HEK293 (cell line): ENCODE measurements around the gene DCP1B.

ENCODE experiments used
- CTCF ChIA-PET: fragments of 350-600 bp; formaldehyde crosslinking; extraction: SDS; loops from one replicate; lab custom pipeline; 2021; ENCODE audit warnings: antibody characterized with exemption; lab: Yijun Ruan, JAX
- POLR2A ChIA-PET: fragments of 300-600 bp; formaldehyde crosslinking; extraction: SDS; loops from one replicate; lab custom pipeline; 2020; ENCODE audit warnings: antibody characterized with exemption, inconsistent platforms; lab: Yijun Ruan, JAX
- H3K27ac ChIP-seq: fragments of 200-500 bp; sonication (Bioruptor generic); 2 replicates; pipeline ENCODE4 v1.5.1; 2014; ENCODE audit warnings: low read depth, low read length, control low read depth, inconsistent platforms; ENCODE audit errors: extremely low read depth
- H3K36me3 ChIP-seq, 2 experiments: fragments of 200-500 bp in 1 of 2; sonication (Bioruptor generic) in 1 of 2; 1 replicate in 1 of 2; 2 replicates in 1 of 2; pipeline ENCODE4 v1.5.1; 2014 to 2017; ENCODE audit warnings: inconsistent platforms in 2 of 2, low read length in 2 of 2; ENCODE audit not compliant: control insufficient read depth in 2 of 2, insufficient read depth in 1 of 2
- H3K4me1 ChIP-seq: fragments of 200-500 bp; sonication (Bioruptor generic); 2 replicates; pipeline ENCODE4 v1.5.1; 2014; ENCODE audit warnings: mild to moderate bottlenecking, low read length, inconsistent platforms; ENCODE audit not compliant: control insufficient read depth, insufficient read depth
- H3K4me3 ChIP-seq: 2 replicates; pipeline ENCODE4 v1.5.1; 2011; ENCODE audit warnings: low read depth, mild to moderate bottlenecking, control low read depth, low read length, moderate library complexity
- H3K9me3 ChIP-seq: fragments of 200-500 bp; sonication (Bioruptor generic); 2 replicates; pipeline ENCODE4 v1.5.1; 2014; ENCODE audit warnings: low read depth, low read length, inconsistent platforms; ENCODE audit not compliant: control insufficient read depth, insufficient read depth
- BCL6B ChIP-seq: fragments of 450-650 bp; formaldehyde crosslinking; IDR thresholded peaks from 2 replicates; pipeline ENCODE4 v1.5.1; 2017; ENCODE audit warnings: missing biosample characterization, missing genetic modification characterization
- HOXA7 ChIP-seq: sonication (generic); formaldehyde crosslinking; IDR thresholded peaks from 2 replicates; pipeline ENCODE4 v1.8.1; 2022; ENCODE audit warnings: missing genetic modification reagents, borderline replicate concordance
- KLF10 ChIP-seq: fragments of 450-650 bp; IDR thresholded peaks from 2 replicates; pipeline ENCODE4 v1.5.1; 2018; ENCODE audit warnings: missing biosample characterization, mild to moderate bottlenecking, missing genetic modification characterization
- KLF16 ChIP-seq: fragments of 450-650 bp; formaldehyde crosslinking; IDR thresholded peaks from 2 replicates; pipeline ENCODE4 v1.5.1; 2017; ENCODE audit warnings: missing biosample characterization, missing genetic modification characterization
- KLF9 ChIP-seq: fragments of 450-650 bp; formaldehyde crosslinking; IDR thresholded peaks from 2 replicates; pipeline ENCODE4 v1.5.1; 2016; ENCODE audit warnings: missing biosample characterization, missing genetic modification characterization, low read depth
- YY1 ChIP-seq: fragments of 450-650 bp; formaldehyde crosslinking; IDR thresholded peaks from 2 replicates; pipeline ENCODE4 v1.5.1; 2018; ENCODE audit warnings: missing biosample characterization, missing genetic modification characterization
- ZBTB21 ChIP-seq: fragments of 450-650 bp; formaldehyde crosslinking; IDR thresholded peaks from 2 replicates; pipeline ENCODE4 v1.5.1; 2017; ENCODE audit warnings: missing biosample characterization, missing genetic modification characterization
- ZNF112 ChIP-seq: fragments of 450-650 bp; formaldehyde crosslinking; IDR thresholded peaks from 2 replicates; pipeline ENCODE4 v1.5.0; 2017; ENCODE audit warnings: missing biosample characterization, missing genetic modification characterization
- ZNF2 ChIP-seq: fragments of 450-650 bp; formaldehyde crosslinking; IDR thresholded peaks from 2 replicates; pipeline ENCODE4 v1.5.1; 2016; ENCODE audit warnings: missing biosample characterization, missing genetic modification characterization
- ZNF274 ChIP-seq, 2 experiments: fragments of 200-500 bp in 1 of 2; fragments of 450-650 bp in 1 of 2; sonication (Bioruptor generic) in 1 of 2; formaldehyde crosslinking in 1 of 2; IDR thresholded peaks; 2 replicates each; pipeline versions ENCODE4 v1.5.1 to v1.6.1; 2014 to 2016; ENCODE audit warnings: borderline replicate concordance in 1 of 2, inconsistent platforms in 1 of 2, low read length in 1 of 2, missing biosample characterization in 1 of 2, missing genetic modification characterization in 1 of 2
- ZNF530 ChIP-seq: fragments of 450-650 bp; formaldehyde crosslinking; IDR thresholded peaks from 2 replicates; pipeline ENCODE4 v1.5.1; 2016; ENCODE audit warnings: low read depth, missing biosample characterization, missing genetic modification characterization
- ZNF549 ChIP-seq: fragments of 450-650 bp; IDR thresholded peaks from 2 replicates; pipeline ENCODE4 v1.5.1; 2018; ENCODE audit warnings: missing biosample characterization, missing genetic modification characterization, mild to moderate bottlenecking, inconsistent platforms, moderate library complexity
- ZNF555 ChIP-seq: fragments of 450-650 bp; formaldehyde crosslinking; conservative IDR thresholded peaks from 2 replicates; pipeline ENCODE4 v1.5.1; 2017; ENCODE audit warnings: missing biosample characterization, mild to moderate bottlenecking, missing genetic modification characterization, inconsistent platforms
- ZNF558 ChIP-seq: fragments of 450-650 bp; formaldehyde crosslinking; IDR thresholded peaks from 2 replicates; pipeline ENCODE4 v1.5.1; 2016; ENCODE audit warnings: missing biosample characterization, missing genetic modification characterization
- ZNF629 ChIP-seq: fragments of 450-650 bp; formaldehyde crosslinking; IDR thresholded peaks from 2 replicates; pipeline ENCODE4 v1.5.1; 2017; ENCODE audit warnings: missing biosample characterization, missing genetic modification characterization
- ZNF664 ChIP-seq: fragments of 450-650 bp; formaldehyde crosslinking; IDR thresholded peaks from 2 replicates; pipeline ENCODE4 v1.5.1; 2016; ENCODE audit warnings: missing biosample characterization, missing genetic modification characterization
- ZNF707 ChIP-seq: fragments of 450-650 bp; formaldehyde crosslinking; IDR thresholded peaks from 2 replicates; pipeline ENCODE4 v1.5.1; 2016; ENCODE audit warnings: missing biosample characterization, missing genetic modification characterization
- ZSCAN23 ChIP-seq: fragments of 450-650 bp; formaldehyde crosslinking; IDR thresholded peaks from 2 replicates; pipeline ENCODE4 v1.5.1; 2016; ENCODE audit warnings: missing biosample characterization, missing genetic modification characterization
- ZSCAN30 ChIP-seq: fragments of 450-650 bp; IDR thresholded peaks from 2 replicates; pipeline ENCODE4 v1.5.1; 2018; ENCODE audit warnings: missing biosample characterization, mild to moderate bottlenecking, missing genetic modification characterization, moderate library complexity
- TF ChIP-seq, protein P1 (sequence below): fragments of 450-650 bp; formaldehyde crosslinking; IDR thresholded peaks from 2 replicates; pipeline ENCODE4 v1.5.1; 2016; ENCODE audit warnings: missing biosample characterization, missing genetic modification characterization
- TF ChIP-seq, protein P2 (sequence below): fragments of 450-650 bp; IDR thresholded peaks from 2 replicates; pipeline ENCODE4 v1.5.1; 2018; ENCODE audit warnings: missing biosample characterization, mild to moderate bottlenecking, missing genetic modification characterization
- TF ChIP-seq, protein P3 (sequence below): fragments of 450-650 bp; formaldehyde crosslinking; IDR thresholded peaks from 2 replicates; pipeline ENCODE4 v1.5.1; 2016; ENCODE audit warnings: missing biosample characterization, missing genetic modification characterization

The DCP1B gene

GRCh38 chr12:1920436-1920835, 83.8 kb downstream of the DCP1B start:
- ChIA-PET POLR2A (no interaction called here), CTCF (interaction anchor here (1.8 kb wide), 1 partner anchor 16 kb away, joined by 4 read pairs; no protein-coding TSS in a partner anchor)
- Histone ChIP-seq H3K4me1 (peaks cover 5% of the 10 kb centered on the region; the same call in 1 of the 2 replicates), H3K36me3 (no peaks in the 10 kb centered on the region), H3K4me3 (no peak overlapping the region), H3K9me3 (no peaks in the 10 kb centered on the region), H3K27ac (no peak overlapping the region)
- TF ChIP-seq KLF9 (no peak), ZNF530 (tag by site-specific recombination) (no peak), ZNF664 (tag by site-specific recombination) (no peak), ZNF629 (tag by site-specific recombination) (no peak), ZNF112 (tag by site-specific recombination) (no peak), ZNF274 (IDR thresholded peaks at IDR 0.05; ENCODE audit: low read length) (no peak), ZNF274 (tag by site-specific recombination; IDR thresholded peaks at IDR 0.05; ENCODE audit: borderline replicate concordance) (no peak), ZNF2 (tag by site-specific recombination) (no peak), YY1 (no peak), ZSCAN23 (tag by site-specific recombination) (no peak), ZNF555 (no peak)
- TF ChIP-seq, protein P1, sequence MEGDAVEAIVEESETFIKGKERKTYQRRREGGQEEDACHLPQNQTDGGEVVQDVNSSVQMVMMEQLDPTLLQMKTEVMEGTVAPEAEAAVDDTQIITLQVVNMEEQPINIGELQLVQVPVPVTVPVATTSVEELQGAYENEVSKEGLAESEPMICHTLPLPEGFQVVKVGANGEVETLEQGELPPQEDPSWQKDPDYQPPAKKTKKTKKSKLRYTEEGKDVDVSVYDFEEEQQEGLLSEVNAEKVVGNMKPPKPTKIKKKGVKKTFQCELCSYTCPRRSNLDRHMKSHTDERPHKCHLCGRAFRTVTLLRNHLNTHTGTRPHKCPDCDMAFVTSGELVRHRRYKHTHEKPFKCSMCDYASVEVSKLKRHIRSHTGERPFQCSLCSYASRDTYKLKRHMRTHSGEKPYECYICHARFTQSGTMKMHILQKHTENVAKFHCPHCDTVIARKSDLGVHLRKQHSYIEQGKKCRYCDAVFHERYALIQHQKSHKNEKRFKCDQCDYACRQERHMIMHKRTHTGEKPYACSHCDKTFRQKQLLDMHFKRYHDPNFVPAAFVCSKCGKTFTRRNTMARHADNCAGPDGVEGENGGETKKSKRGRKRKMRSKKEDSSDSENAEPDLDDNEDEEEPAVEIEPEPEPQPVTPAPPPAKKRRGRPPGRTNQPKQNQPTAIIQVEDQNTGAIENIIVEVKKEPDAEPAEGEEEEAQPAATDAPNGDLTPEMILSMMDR (tag by site-specific recombination), result no peak

GRCh38 chr12:1919763-1920162, 84.5 kb downstream of the DCP1B start:
- peaks cover under 1% of the 10 kb centered on the region; the same call in 1 of the 2 replicates for H3K4me1 ChIP-seq
- CTCF ChIA-PET, result interaction anchor here (1.8 kb wide), 1 partner anchor 15 kb away, joined by 4 read pairs; no protein-coding TSS in a partner anchor

More at GRCh38 chr12:1919763-1920162, 84.5 kb downstream of the DCP1B start:
- H3K36me3 ChIP-seq, result no peaks in the 10 kb centered on the region
- POLR2A ChIA-PET, result no interaction called here
- H3K27ac ChIP-seq, result no peak overlapping the region
- no peaks in the 10 kb centered on the region for H3K9me3 ChIP-seq
- no peak overlapping the region for H3K4me3 ChIP-seq
- TF ChIP-seq ZBTB21 (tag by site-specific recombination), result no peak
- TF ChIP-seq, protein P2, sequence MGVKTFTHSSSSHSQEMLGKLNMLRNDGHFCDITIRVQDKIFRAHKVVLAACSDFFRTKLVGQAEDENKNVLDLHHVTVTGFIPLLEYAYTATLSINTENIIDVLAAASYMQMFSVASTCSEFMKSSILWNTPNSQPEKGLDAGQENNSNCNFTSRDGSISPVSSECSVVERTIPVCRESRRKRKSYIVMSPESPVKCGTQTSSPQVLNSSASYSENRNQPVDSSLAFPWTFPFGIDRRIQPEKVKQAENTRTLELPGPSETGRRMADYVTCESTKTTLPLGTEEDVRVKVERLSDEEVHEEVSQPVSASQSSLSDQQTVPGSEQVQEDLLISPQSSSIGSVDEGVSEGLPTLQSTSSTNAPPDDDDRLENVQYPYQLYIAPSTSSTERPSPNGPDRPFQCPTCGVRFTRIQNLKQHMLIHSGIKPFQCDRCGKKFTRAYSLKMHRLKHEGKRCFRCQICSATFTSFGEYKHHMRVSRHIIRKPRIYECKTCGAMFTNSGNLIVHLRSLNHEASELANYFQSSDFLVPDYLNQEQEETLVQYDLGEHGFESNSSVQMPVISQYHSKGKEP (tag by site-specific recombination), result no peak
- no peak for TF ChIP-seq BCL6B (tag by site-specific recombination)
- no peak for TF ChIP-seq ZNF549 (tag by site-specific recombination)
- TF ChIP-seq, protein P3, sequence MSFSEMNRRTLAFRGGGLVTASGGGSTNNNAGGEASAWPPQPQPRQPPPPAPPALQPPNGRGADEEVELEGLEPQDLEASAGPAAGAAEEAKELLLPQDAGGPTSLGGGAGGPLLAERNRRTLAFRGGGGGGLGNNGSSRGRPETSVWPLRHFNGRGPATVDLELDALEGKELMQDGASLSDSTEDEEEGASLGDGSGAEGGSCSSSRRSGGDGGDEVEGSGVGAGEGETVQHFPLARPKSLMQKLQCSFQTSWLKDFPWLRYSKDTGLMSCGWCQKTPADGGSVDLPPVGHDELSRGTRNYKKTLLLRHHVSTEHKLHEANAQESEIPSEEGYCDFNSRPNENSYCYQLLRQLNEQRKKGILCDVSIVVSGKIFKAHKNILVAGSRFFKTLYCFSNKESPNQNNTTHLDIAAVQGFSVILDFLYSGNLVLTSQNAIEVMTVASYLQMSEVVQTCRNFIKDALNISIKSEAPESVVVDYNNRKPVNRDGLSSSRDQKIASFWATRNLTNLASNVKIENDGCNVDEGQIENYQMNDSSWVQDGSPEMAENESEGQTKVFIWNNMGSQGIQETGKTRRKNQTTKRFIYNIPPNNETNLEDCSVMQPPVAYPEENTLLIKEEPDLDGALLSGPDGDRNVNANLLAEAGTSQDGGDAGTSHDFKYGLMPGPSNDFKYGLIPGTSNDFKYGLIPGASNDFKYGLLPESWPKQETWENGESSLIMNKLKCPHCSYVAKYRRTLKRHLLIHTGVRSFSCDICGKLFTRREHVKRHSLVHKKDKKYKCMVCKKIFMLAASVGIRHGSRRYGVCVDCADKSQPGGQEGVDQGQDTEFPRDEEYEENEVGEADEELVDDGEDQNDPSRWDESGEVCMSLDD (tag by site-specific recombination), result no peak
- TF ChIP-seq HOXA7, result no peak
- no peak for TF ChIP-seq ZSCAN30 (tag by site-specific recombination)
- TF ChIP-seq ZNF707 (tag by site-specific recombination), result no peak
- TF ChIP-seq KLF10 (tag by site-specific recombination), result no peak
- TF ChIP-seq ZNF558 (tag by site-specific recombination), result no peak
- no peak for TF ChIP-seq KLF16 (tag by site-specific recombination)
